HepG2 (cell line): ENCODE data around the gene FRMPD2. TPM values are rescaled to one million over a fixed set of nuclear protein-coding genes. Genes with fewer than 3 reads are reported as not detected.

Source experiments
- ATAC-seq: fragments of 200-7000 bp; cut with Tn5 transposase; 3 replicates; pipeline ENCODE4 v1.9.1; 2020; ENCODE audit warnings: mild to moderate bottlenecking, moderate library complexity
- BruUV-seq: library from RNA; stranded (reverse); fragments of 400-500 nt; replicated peaks from 2 replicates; lab custom pipeline; 2021; lab: Mats Ljungman, UMichigan
- CTCF ChIA-PET: fragments of 300-600 bp; formaldehyde crosslinking; extraction: SDS; loops from one replicate; lab custom pipeline; 2021; ENCODE audit warnings: low total read pairs, inconsistent platforms, low intra/inter-chr PET ratio; lab: Yijun Ruan, JAX
- POLR2A ChIA-PET: fragments of 350-600 bp; sonication (Branson Sonifier 250); formaldehyde crosslinking; loops from one replicate; lab custom pipeline; 2020; ENCODE audit warnings: antibody characterized with exemption, inconsistent platforms; lab: Yijun Ruan, JAX
- DNase-seq: peaks from one replicate; pipeline ENCODE4 v3.0.0-alpha.2; 2015; ENCODE audit warnings: low spot score
- FAIRE-seq: peaks from 3 replicates; lab custom pipeline; 2011; peaks lifted over from hg19 to GRCh38; lab: Jason Lieb, UNC
- H2AFZ ChIP-seq: one replicate; pipeline ENCODE4 v1.6.1; 2011; ENCODE audit warnings: low read length, inconsistent platforms
- H3K27ac ChIP-seq: fragments of 300-600 bp; 3 replicates; pipeline ENCODE4 v1.8.0; 2011; ENCODE audit warnings: mixed run types, mild to moderate bottlenecking, mixed read lengths, low read length, inconsistent platforms; ENCODE audit not compliant: insufficient read depth; ENCODE audit errors: extremely low read length
- H3K27me3 ChIP-seq, 2 experiments: fragments of 200-600 bp in 1 of 2; 2 replicates in 1 of 2; 3 replicates in 1 of 2; pipeline versions ENCODE4 v1.6.0 to v1.8.0; 2011; ENCODE audit warnings: low read length in 2 of 2, mild to moderate bottlenecking in 2 of 2, moderate library complexity in 2 of 2, inconsistent platforms in 1 of 2; ENCODE audit not compliant: insufficient read depth in 2 of 2, control insufficient read depth in 1 of 2
- H3K36me3 ChIP-seq, 2 experiments: fragments of 200-600 bp in 1 of 2; replicated peaks in 1 of 2; 2 replicates in 1 of 2; 3 replicates in 1 of 2; pipeline versions ENCODE4 v1.5.1 to v1.8.0; 2011; ENCODE audit warnings: low read length in 2 of 2, inconsistent platforms in 1 of 2; ENCODE audit not compliant: insufficient read depth in 2 of 2, control insufficient read depth in 1 of 2
- H3K4me1 ChIP-seq: 2 replicates; pipeline ENCODE4 v1.5.1; 2012; ENCODE audit warnings: low read length, inconsistent platforms; ENCODE audit not compliant: insufficient read depth
- H3K4me2 ChIP-seq: 2 replicates; pipeline ENCODE4 v1.6.0; 2011; ENCODE audit warnings: low read depth, low read length, inconsistent platforms
- H3K4me3 ChIP-seq, 3 experiments: fragments of 200-600 bp in 1 of 3; sonication (generic), shearing (Covaris generic) in 1 of 3; replicated peaks in 1 of 3; 2 replicates each; pipeline ENCODE4 v1.5.1; 2011 to 2016; ENCODE audit warnings: low read length in 3 of 3, inconsistent platforms in 2 of 3, low read depth in 2 of 3, mild to moderate bottlenecking in 2 of 3, control low read depth in 1 of 3, mixed read lengths in 1 of 3; ENCODE audit not compliant: insufficient read depth in 1 of 3
- H3K79me2 ChIP-seq: one replicate; pipeline ENCODE4 v1.6.1; 2011; ENCODE audit warnings: low read length, inconsistent platforms; ENCODE audit not compliant: insufficient read depth
- H3K9ac ChIP-seq: 2 replicates; pipeline ENCODE4 v1.6.0; 2011; ENCODE audit warnings: mild to moderate bottlenecking, low read depth, low read length, inconsistent platforms; ENCODE audit not compliant: insufficient read depth
- H3K9me3 ChIP-seq: 2 replicates; pipeline ENCODE4 v1.5.1; 2012; ENCODE audit warnings: mild to moderate bottlenecking, low read length
- H4K20me1 ChIP-seq: 2 replicates; pipeline ENCODE4 v1.6.0; 2011; ENCODE audit warnings: inconsistent platforms, mild to moderate bottlenecking, low read length, moderate library complexity; ENCODE audit not compliant: insufficient read depth
- ADNP ChIP-seq: sonication (generic); formaldehyde crosslinking; IDR thresholded peaks from 2 replicates; pipeline ENCODE4 v1.4.0; 2020; ENCODE audit warnings: missing genetic modification reagents
- ASH2L ChIP-seq: fragments of 300-600, 200-600 bp; sonication (generic); IDR thresholded peaks from 2 replicates; pipeline ENCODE4 v1.7.0; 2017; ENCODE audit warnings: low read depth, mild to moderate bottlenecking, moderate library complexity, mixed read lengths, low read length; ENCODE audit not compliant: insufficient read length
- HNRNPL ChIP-seq: fragments of 200-400 bp; formaldehyde crosslinking; IDR thresholded peaks from 2 replicates; pipeline ENCODE4 v1.6.1; 2017; ENCODE audit warnings: mild to moderate bottlenecking, low read depth, low read length
- MNT ChIP-seq: fragments of 450-650 bp; IDR thresholded peaks from 2 replicates; pipeline ENCODE4 v1.6.1; 2016
- MXD3 ChIP-seq: IDR thresholded peaks from 2 replicates; pipeline ENCODE4 v1.6.1; 2016; ENCODE audit warnings: mild to moderate bottlenecking, missing biosample characterization, missing genetic modification reagents
- NR2F2 ChIP-seq: IDR thresholded peaks from 2 replicates; pipeline ENCODE4 v1.6.1; 2012; ENCODE audit warnings: low read depth, inconsistent platforms, borderline replicate concordance
- PITX1 ChIP-seq: sonication (generic); formaldehyde crosslinking; IDR thresholded peaks from 2 replicates; pipeline ENCODE4 v1.5.1; 2020; ENCODE audit warnings: mild to moderate bottlenecking, missing genetic modification reagents
- SMC3 ChIP-seq: IDR thresholded peaks from 2 replicates; pipeline ENCODE4 v1.6.1; 2011; ENCODE audit warnings: low read length, improper control_type of control experiment
- SOX13 ChIP-seq, 3 experiments: fragments of 450-650 bp in 1 of 3; sonication (generic) in 1 of 3; formaldehyde crosslinking in 1 of 3; IDR thresholded peaks in 2 of 3; conservative IDR thresholded peaks in 1 of 3; 2 replicates each; pipeline versions ENCODE4 v1.5.0 to v1.6.1; 2016 to 2020; ENCODE audit warnings: antibody characterized with exemption in 1 of 3, mild to moderate bottlenecking in 1 of 3, missing compliant biosample characterization in 1 of 3, missing genetic modification reagents in 1 of 3, moderate library complexity in 1 of 3
- TIGD3 ChIP-seq: sonication (generic); formaldehyde crosslinking; IDR thresholded peaks from 2 replicates; pipeline ENCODE4 v1.5.1; 2020; ENCODE audit warnings: mild to moderate bottlenecking, missing genetic modification reagents, borderline replicate concordance
- YY1 ChIP-seq: IDR thresholded peaks from 2 replicates; pipeline ENCODE4 v1.6.1; 2011; ENCODE audit warnings: low read length, low read depth, moderate library complexity, mild to moderate bottlenecking; ENCODE audit not compliant: insufficient read depth, insufficient replicate concordance
- ZKSCAN8 ChIP-seq: IDR thresholded peaks from 2 replicates; pipeline ENCODE4 v1.6.1; 2016; ENCODE audit warnings: borderline replicate concordance, missing genetic modification reagents, missing compliant biosample characterization
- ZNF44 ChIP-seq: sonication (generic); formaldehyde crosslinking; IDR thresholded peaks from 2 replicates; pipeline ENCODE4 v1.5.1; 2020; ENCODE audit warnings: mild to moderate bottlenecking, missing genetic modification reagents
- ZNF496 ChIP-seq: sonication (generic); formaldehyde crosslinking; IDR thresholded peaks from 2 replicates; pipeline ENCODE4 v1.8.1; 2023; ENCODE audit warnings: mild to moderate bottlenecking, moderate library complexity, missing genetic modification reagents; ENCODE audit not compliant: insufficient replicate concordance
- ZNF660 ChIP-seq: sonication (generic); formaldehyde crosslinking; IDR thresholded peaks from 2 replicates; pipeline ENCODE4 v1.5.1; 2020; ENCODE audit warnings: mild to moderate bottlenecking, low read depth, missing genetic modification reagents, borderline replicate concordance
- ZNF766 ChIP-seq: sonication (generic); formaldehyde crosslinking; IDR thresholded peaks from 2 replicates; pipeline ENCODE4 v1.5.0; 2020; ENCODE audit warnings: missing genetic modification reagents, borderline replicate concordance
- ZNF772 ChIP-seq: sonication (generic); formaldehyde crosslinking; IDR thresholded peaks from 2 replicates; pipeline ENCODE4 v1.5.0; 2020; ENCODE audit warnings: mild to moderate bottlenecking, missing genetic modification reagents
- WGBS: methylation state at CpG from one replicate; pipeline ENCODE4 v1.1.6; 2017; ENCODE audit warnings: low lambda C conversion rate; 5-methylcytosine and 5-hydroxymethylcytosine counted together
- in situ Hi-C: cut with HindIII; loops from 2 replicates; pipeline ENCODE4 v1.10.0; 2017; ENCODE audit warnings: low pct_unique_long_range_greater_than_20kb; ENCODE audit not compliant: extremely low pct_ligation_motif_present
- intact Hi-C: fragments of 100-400 bp; cut with micrococcal nuclease; formaldehyde crosslinking; loops from one replicate; pipeline ENCODE4 v1.10.0; 2022; ENCODE audit not compliant: unreplicated experiment
- polyA plus RNA-seq, 8 experiments: library from polyadenylated mRNA; depleted of rRNA in 3 of 8; stranded (reverse) in 7 of 8; unstranded in 1 of 8; fragments of >200 nt; fragmentation: Illumina TruSeq in 4 of 8; extraction: Trizol in 4 of 8; gene quantifications; 2 replicates each; pipeline versions ENCODE4 v1.2.1 to v1.2.3, GENCODE V29; 2011 to 2016; ENCODE audit warnings: low read depth in 4 of 8, missing spikeins in 1 of 8, mixed read lengths in 1 of 8; ENCODE audit not compliant: insufficient read depth in 1 of 8
- total RNA-seq, 5 experiments: library from RNA; depleted of rRNA; stranded (reverse); fragments of >200 nt; fragmentation: Illumina TruSeq; extraction: Trizol; gene quantifications; 2 replicates each; pipeline ENCODE4 v1.2.3, GENCODE V29; 2016; ENCODE audit warnings: low read depth in 1 of 5

The FRMPD2 gene
- total and polyA plus RNA-seq, 2 of the 13 experiments (the other 11 are each of a cell fraction or from before 2014, with no cell fraction given): 0.45 to 1.3 TPM

GRCh38 chr10:48299066-48299465 is 24.6 kb upstream of the FRMPD2 start (continued):
- TF ChIP-seq MNT: no peak
- TF ChIP-seq SOX13 (IDR thresholded peaks at IDR 0.05): no peak
- TF ChIP-seq SOX13 (CRISPR knock-in tag; conservative IDR thresholded peaks at IDR 0.05 in 1 of 2, IDR thresholded peaks at IDR 0.05 in 1 of 2): no peak
- TF ChIP-seq ZNF772 (CRISPR knock-in tag): no peak

GRCh38 chr10:48296576-48297098 is 22.1 kb upstream of the FRMPD2 start:
- H3K27ac ChIP-seq: no peak overlapping the region
- TF ChIP-seq ZNF766 (CRISPR knock-in tag): no peak
- TF ChIP-seq ZNF44 (CRISPR knock-in tag): no peak
- no peak for TF ChIP-seq ASH2L
- TF ChIP-seq TIGD3: no peak
- TF ChIP-seq NR2F2: no peak
- no peak for TF ChIP-seq ZNF660 (CRISPR knock-in tag)
- no peak for TF ChIP-seq SMC3
- no peak for TF ChIP-seq PITX1 (CRISPR knock-in tag)
- TF ChIP-seq ZKSCAN8: no peak
- TF ChIP-seq YY1: no peak
- TF ChIP-seq MXD3 (CRISPR knock-in tag): no peak
- TF ChIP-seq ZNF496 (CRISPR knock-in tag): no peak
- TF ChIP-seq HNRNPL: no peak
- no peak for TF ChIP-seq ADNP
- TF ChIP-seq, all 625 proteins: peak for 0
- no TSS peak for BruUV-seq
- FAIRE-seq (no peak), DNase-seq (no peak), ATAC-seq (no peak)
- in situ Hi-C loops (no loop called here), intact Hi-C loops (no loop called here)
- no peaks in the 10 kb centered on the region for H3K79me2 ChIP-seq
- peaks cover 0 to 7% of the 10 kb centered on the region in 2 experiments; a peak in 4 of 5 replicates for H3K27me3 ChIP-seq
- H3K36me3 ChIP-seq: no peaks in the 10 kb centered on the region
- H3K4me2 ChIP-seq: no peak overlapping the region
- H3K9ac ChIP-seq: no peak overlapping the region
- H2AFZ ChIP-seq: no peak overlapping the region
- 47% methylated on average over 4 of the region's 4 CpGs for WGBS
- H3K4me1 ChIP-seq: peaks cover 14% of the 10 kb centered on the region
- no peak overlapping the region for H3K4me3 ChIP-seq
- CTCF ChIA-PET: no interaction called here
- no peaks in the 10 kb centered on the region for H3K9me3 ChIP-seq
- H4K20me1 ChIP-seq: no peaks in the 10 kb centered on the region
- POLR2A ChIA-PET: no interaction called here
